GM23338 (cell line): ENCODE data around the gene PRM3.

ENCODE experiments used
- CREB1 ChIP-seq: fragments of 250-450 bp; sonication (Bioruptor Pico); IDR thresholded peaks from 2 replicates; pipeline ENCODE4 v1.5.0; 2020; ENCODE audit warnings: low read depth, mild to moderate bottlenecking, moderate library complexity
- CTCF ChIP-seq, 2 experiments: fragments of 200-600 bp in 1 of 2; sonication (generic) in 1 of 2; conservative IDR thresholded peaks; 2 replicates each; pipeline versions ENCODE4 v1.5.1 to v1.6.1; 2016 to 2017; ENCODE audit warnings: antibody characterized with exemption in 2 of 2, low read depth in 2 of 2, mild to moderate bottlenecking in 2 of 2, moderate library complexity in 1 of 2
- ETS1 ChIP-seq: IDR thresholded peaks from 2 replicates; pipeline ENCODE4 v1.6.1; 2016; ENCODE audit warnings: antibody characterized with exemption
- EZH2 ChIP-seq: fragments of 200-600 bp; sonication (generic); IDR thresholded peaks from one replicate; pipeline ENCODE4 v1.8.0; 2017; ENCODE audit warnings: antibody characterized with exemption, mild to moderate bottlenecking, low read depth; ENCODE audit not compliant: unreplicated experiment
- EZH2phosphoT487 ChIP-seq: fragments of 200-600 bp; sonication (generic); IDR thresholded peaks from one replicate; pipeline ENCODE4 v1.8.1; 2018; ENCODE audit warnings: antibody characterized with exemption; ENCODE audit not compliant: unreplicated experiment
- JUNB ChIP-seq: IDR thresholded peaks from one replicate; pipeline ENCODE4 v1.6.1; 2016; ENCODE audit warnings: antibody characterized with exemption; ENCODE audit not compliant: unreplicated experiment
- POLR2AphosphoS5 ChIP-seq: IDR thresholded peaks from 2 replicates; pipeline ENCODE4 v1.6.1; 2016; ENCODE audit warnings: antibody characterized with exemption, low read depth
- REST ChIP-seq: IDR thresholded peaks from one replicate; pipeline ENCODE4 v1.6.1; 2018; ENCODE audit warnings: antibody characterized with exemption; ENCODE audit not compliant: unreplicated experiment
- STAT1 ChIP-seq: IDR thresholded peaks from one replicate; pipeline ENCODE4 v1.6.1; 2016; ENCODE audit warnings: antibody characterized with exemption; ENCODE audit not compliant: unreplicated experiment
- ZNF114 ChIP-seq: fragments of 250-450 bp; sonication (Bioruptor Pico); IDR thresholded peaks from 2 replicates; pipeline ENCODE4 v1.5.0; 2020; ENCODE audit warnings: mild to moderate bottlenecking, moderate library complexity
- ZNF462 ChIP-seq: fragments of 250-450 bp; sonication (Bioruptor Pico); IDR thresholded peaks from 2 replicates; pipeline ENCODE4 v1.5.0; 2020; ENCODE audit warnings: mild to moderate bottlenecking, moderate library complexity

- no peak for TF ChIP-seq CTCF (conservative IDR thresholded peaks at IDR 0.05; ENCODE audit: low read depth in 2 of 2)
- TF ChIP-seq STAT1: no peak
- TF ChIP-seq EZH2: no peak
- TF ChIP-seq POLR2AphosphoS5: no peak
- TF ChIP-seq JUNB: no peak
- no peak for TF ChIP-seq ZNF462
- TF ChIP-seq CREB1 (CRISPR knock-in tag): no peak
- no peak for TF ChIP-seq REST
- TF ChIP-seq EZH2phosphoT487: no peak
- no peak for TF ChIP-seq ETS1
- no peak for TF ChIP-seq ZNF114
Observed at GRCh38 chr16:11320170-11320569, 46.7 kb upstream of the PRM3 start.
